Activated CD4-positive, alpha-beta T cell treated with anti-CD3 and anti-CD28 coated beads for 4 hours (primary cell): ENCODE results near the gene ADIRF.
"Not testable (repeated sequence)": the region's sequence is repeated elsewhere in the genome, so short reads cannot be mapped to it uniquely, and the experiment has no call there.

Experiments used
- DNase-seq, 2 donors: peaks; one replicate each; pipeline ENCODE4 v3.0.0-alpha.2; 2020

ADIRF gene

GRCh38 chr10:86946213-86947155, 21.8 kb upstream of the ADIRF start:
- no peak for DNase-seq

GRCh38 chr10:86947806-86948205, 20.5 kb upstream of the ADIRF start:
- not testable (repeated sequence) for DNase-seq

- no peak for DNase-seq
Observed at GRCh38 chr10:86950349-86950748, 17.9 kb upstream of the ADIRF start.

- no peak for DNase-seq
Observed at GRCh38 chr10:86951184-86951761, 17.0 kb upstream of the ADIRF start.

GRCh38 chr10:86952106-86952505, 16.2 kb upstream of the ADIRF start:
- DNase-seq, result no peak

- DNase-seq, result not testable (repeated sequence)
Observed at GRCh38 chr10:86952697-86953096, 15.6 kb upstream of the ADIRF start.

GRCh38 chr10:86953747-86954680, 14.3 kb upstream of the ADIRF start:
- DNase-seq, result no peak

GRCh38 chr10:86954681-86955500, 13.4 kb upstream of the ADIRF start:
- DNase-seq, result no peak

- no peak for DNase-seq
Observed at GRCh38 chr10:86955501-86956194, 12.6 kb upstream of the ADIRF start.

GRCh38 chr10:86956195-86956847, 12.0 kb upstream of the ADIRF start:
- no peak for DNase-seq

GRCh38 chr10:86956848-86957448, 11.3 kb upstream of the ADIRF start:
- no peak for DNase-seq

- no peak for DNase-seq
Observed at GRCh38 chr10:86957471-86958115, 10.7 kb upstream of the ADIRF start, which contains the start of gene MMRN2. MMRN2 (minus strand) TSS chr10:86957615; CDS start chr10:86957541, 74 bp downstream.

GRCh38 chr10:86958116-86958900, 10.0 kb upstream of the ADIRF start, which contains the start of gene SNCG:
SNCG (plus strand) TSS chr10:86958599; CDS start chr10:86958698, 99 bp downstream.
- no peak for DNase-seq

GRCh38 chr10:86958901-86959736, 9.2 kb upstream of the ADIRF start:
- DNase-seq, result no peak

GRCh38 chr10:86959737-86960002, 8.6 kb upstream of the ADIRF start:
- DNase-seq, result no peak

- no peak for DNase-seq
Observed at GRCh38 chr10:86960003-86960862, 8.0 kb upstream of the ADIRF start.

GRCh38 chr10:86960863-86961434, 7.3 kb upstream of the ADIRF start:
- DNase-seq, result no peak
